ENCODE data around the gene SLC8A2.

Gene SLC8A2

DNA sequence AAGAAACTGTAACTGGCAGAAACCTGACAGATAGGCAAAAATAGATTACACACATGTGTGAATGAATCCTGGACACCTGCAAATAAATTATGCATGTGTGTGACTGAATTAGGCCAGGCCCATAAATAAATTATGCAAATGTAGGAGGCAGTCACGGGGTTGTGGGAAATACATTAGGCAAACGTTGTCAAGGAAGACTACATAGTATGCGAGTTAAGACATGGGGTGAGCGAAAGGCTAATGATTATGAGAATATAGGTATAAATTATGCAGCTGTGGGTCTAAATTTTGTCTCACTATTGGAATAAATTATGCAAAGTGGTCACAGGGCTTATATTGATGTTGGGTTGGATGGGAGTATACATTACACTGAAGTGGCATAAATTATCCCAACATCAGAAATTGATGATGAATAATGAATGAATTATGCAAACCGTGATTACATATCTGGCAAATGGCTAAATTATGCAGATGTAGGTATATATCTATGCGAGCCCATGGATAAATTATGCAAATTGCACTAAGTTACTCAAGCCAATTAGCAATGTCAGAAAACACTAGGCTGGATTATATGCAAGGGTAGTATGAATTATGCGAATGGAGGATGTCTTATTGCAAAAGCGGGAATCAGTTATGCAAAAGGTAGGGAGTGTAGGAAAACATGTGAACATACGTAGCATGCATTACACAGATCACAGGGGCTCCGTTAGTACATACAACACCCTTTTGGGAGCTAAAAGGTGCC lies 6.8 kb downstream of the SLC8A2 start:
- DNase-seq (ENCODE audit: low spot score), result no peak
- TF ChIP-seq, protein P1, sequence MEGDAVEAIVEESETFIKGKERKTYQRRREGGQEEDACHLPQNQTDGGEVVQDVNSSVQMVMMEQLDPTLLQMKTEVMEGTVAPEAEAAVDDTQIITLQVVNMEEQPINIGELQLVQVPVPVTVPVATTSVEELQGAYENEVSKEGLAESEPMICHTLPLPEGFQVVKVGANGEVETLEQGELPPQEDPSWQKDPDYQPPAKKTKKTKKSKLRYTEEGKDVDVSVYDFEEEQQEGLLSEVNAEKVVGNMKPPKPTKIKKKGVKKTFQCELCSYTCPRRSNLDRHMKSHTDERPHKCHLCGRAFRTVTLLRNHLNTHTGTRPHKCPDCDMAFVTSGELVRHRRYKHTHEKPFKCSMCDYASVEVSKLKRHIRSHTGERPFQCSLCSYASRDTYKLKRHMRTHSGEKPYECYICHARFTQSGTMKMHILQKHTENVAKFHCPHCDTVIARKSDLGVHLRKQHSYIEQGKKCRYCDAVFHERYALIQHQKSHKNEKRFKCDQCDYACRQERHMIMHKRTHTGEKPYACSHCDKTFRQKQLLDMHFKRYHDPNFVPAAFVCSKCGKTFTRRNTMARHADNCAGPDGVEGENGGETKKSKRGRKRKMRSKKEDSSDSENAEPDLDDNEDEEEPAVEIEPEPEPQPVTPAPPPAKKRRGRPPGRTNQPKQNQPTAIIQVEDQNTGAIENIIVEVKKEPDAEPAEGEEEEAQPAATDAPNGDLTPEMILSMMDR (IDR thresholded peaks at IDR 0.05; ENCODE audit: borderline replicate concordance, control extremely low read depth, extremely low read depth, insufficient read depth, missing control alignments), result no peak
- in situ Hi-C loops (cut with MboI; ENCODE audit: low sequenced_read_pairs, unreplicated experiment), result no loop called here

DNA sequence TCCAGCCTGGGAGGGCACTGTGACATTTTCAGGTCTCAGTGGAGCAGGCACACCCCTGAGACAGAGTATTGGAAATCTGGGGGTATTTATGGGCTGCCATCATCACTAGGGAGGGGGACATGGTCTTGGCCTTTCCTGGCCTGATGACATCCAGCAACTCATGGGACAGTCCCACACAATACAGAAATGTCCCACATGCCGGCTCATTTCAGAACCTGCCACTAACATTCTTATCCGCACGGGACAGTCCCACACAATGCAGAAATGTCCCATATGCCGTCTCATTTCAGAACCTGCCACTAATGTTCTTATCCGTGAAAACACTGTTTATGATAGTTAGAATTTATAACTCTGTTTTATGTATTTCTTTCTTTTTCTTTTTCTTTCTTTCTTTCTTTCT lies 9.8 kb downstream of the SLC8A2 start:
- DNase-seq (ENCODE audit: low spot score), result no peak
- TF ChIP-seq, protein P1 (IDR thresholded peaks at IDR 0.05; ENCODE audit: borderline replicate concordance, control extremely low read depth, extremely low read depth, insufficient read depth, missing control alignments), result no peak
- in situ Hi-C loops (cut with MboI; ENCODE audit: low sequenced_read_pairs, unreplicated experiment), result no loop called here

DNA sequence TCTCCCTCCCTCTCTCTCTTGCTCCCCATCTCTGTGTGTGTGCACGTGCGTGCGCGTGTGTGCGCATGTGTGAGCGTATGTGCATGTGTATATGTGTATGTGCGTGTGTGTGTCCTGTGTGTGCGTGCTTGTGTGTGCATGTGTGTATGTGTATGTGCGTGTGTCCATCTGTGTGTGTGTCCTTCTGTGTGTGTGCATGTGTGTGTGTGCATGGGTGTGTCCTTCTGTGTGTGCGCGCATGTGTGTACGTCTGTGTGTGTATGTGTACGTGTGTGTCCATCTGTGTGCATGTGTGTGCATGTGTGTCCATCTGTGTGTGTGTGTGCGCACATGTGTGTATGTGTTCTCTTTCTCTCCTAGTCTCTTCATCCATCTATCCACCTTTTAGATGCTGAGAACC lies 12.2 kb downstream of the SLC8A2 start:
- in situ Hi-C loops (cut with MboI; ENCODE audit: low sequenced_read_pairs, unreplicated experiment), result no loop called here
- DNase-seq (ENCODE audit: low spot score), result no peak
- TF ChIP-seq, protein P1 (IDR thresholded peaks at IDR 0.05; ENCODE audit: borderline replicate concordance, control extremely low read depth, extremely low read depth, insufficient read depth, missing control alignments), result no peak

DNA sequence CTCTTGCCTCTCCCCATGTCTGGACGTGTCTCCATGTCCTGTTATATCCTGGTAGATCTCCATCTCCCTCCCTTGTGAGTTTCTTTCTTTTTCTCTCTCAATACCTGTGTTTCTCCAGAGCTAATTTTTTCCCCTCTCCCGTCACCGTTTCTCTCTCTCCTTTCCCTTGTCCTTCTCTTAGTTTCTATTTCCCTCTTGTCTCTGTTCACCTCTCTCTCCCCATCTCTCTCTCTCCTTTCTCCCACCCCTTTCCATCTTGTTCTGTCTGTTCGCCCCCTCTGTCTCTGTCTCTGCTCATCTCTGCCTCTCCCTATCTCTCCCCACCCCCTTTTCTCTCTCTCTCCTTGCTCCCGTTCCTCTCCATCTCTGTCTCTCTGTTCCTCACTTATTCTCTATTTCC lies 13.0 kb downstream of the SLC8A2 start:
- no peak for DNase-seq (ENCODE audit: low spot score)
- TF ChIP-seq, protein P1 (IDR thresholded peaks at IDR 0.05; ENCODE audit: borderline replicate concordance, control extremely low read depth, extremely low read depth, insufficient read depth, missing control alignments), result no peak
- in situ Hi-C loops (cut with MboI; ENCODE audit: low sequenced_read_pairs, unreplicated experiment), result no loop called here

DNA sequence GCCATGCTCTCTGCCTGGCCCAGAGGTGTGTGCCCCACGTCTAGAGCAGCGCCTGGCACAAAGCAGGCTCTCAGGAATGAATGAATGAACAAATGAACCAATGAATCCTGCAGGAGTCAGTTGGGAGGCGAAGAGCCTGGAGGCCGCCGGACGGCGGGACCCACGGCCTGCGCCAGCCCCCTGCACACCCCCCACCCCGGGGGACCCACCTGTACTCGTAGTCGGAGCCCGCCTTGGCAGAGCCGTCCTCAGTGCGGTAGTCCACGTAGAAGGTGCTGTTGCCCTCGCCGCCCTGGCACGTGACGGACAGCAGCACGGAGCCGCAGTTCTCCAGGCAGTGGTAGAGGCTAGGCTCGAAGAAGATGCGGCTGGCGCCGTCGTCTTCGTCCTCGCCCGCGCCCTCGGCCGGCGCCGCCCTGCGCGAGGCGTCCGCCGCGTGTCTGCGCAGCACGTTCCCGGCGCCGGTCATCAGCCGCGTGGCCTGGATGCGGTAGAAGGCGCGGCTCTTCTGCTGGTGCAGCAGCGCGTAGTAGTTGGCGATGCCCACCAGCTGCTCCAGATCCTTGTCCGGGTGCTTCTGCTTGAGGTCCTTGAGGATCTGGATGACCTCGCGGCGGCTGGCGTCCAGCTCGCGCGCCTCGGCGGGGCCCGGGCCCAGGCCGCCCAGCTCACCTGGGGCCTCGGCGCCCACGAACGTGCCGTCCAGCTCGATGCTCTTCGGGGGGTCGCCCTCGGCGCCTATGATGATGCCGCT lies 14.8 kb downstream of the SLC8A2 start:
- in situ Hi-C loops (cut with MboI; ENCODE audit: low sequenced_read_pairs, unreplicated experiment), result no loop called here
- DNase-seq (ENCODE audit: low spot score), result no peak
- TF ChIP-seq, protein P1 (IDR thresholded peaks at IDR 0.05; ENCODE audit: borderline replicate concordance, control extremely low read depth, extremely low read depth, insufficient read depth, missing control alignments), result no peak

DNA sequence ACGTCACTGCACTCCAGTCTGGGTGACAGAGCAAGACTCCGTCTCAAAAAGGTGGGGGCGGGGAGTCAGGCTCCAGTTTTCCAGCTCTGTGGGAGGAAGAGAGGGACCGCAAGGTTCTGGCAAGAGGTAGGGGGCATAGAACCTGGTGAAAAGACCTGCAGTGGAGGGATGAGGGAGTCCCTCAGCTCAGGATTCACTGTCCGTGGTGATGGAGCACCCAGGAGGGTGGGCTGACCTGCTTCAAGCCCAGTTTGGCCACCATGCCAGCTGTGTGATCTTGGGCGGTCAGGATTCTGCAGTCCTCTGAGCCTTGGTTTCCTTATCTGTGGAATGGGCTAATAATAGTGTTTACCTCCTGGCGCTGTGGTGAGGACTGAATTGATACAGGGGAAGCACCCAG lies 21.2 kb downstream of the SLC8A2 start:
- DNase-seq (ENCODE audit: low spot score), result no peak
- TF ChIP-seq, protein P1 (IDR thresholded peaks at IDR 0.05; ENCODE audit: borderline replicate concordance, control extremely low read depth, extremely low read depth, insufficient read depth, missing control alignments), result no peak
- in situ Hi-C loops (cut with MboI; ENCODE audit: low sequenced_read_pairs, unreplicated experiment), result no loop called here
